A549 (cell line): ENCODE results near the gene ANKRD9. TPM values are rescaled to one million over a fixed set of nuclear protein-coding genes. Genes with fewer than 3 reads are reported as not detected.
"Not testable (repeated sequence)": the region's sequence is repeated elsewhere in the genome, so short reads cannot be mapped to it uniquely, and the experiment has no call there.

Experiments used
- ATAC-seq, 2 experiments: fragments of 200-7000 bp in 1 of 2; fragments of >200 bp in 1 of 2; cut with Nextera tagmentation in 1 of 2; cut with Tn5 transposase in 1 of 2; 3 replicates each; pipeline versions ENCODE4 v1.8.0 to v1.9.1; 2018 to 2020; ENCODE audit warnings: mild to moderate bottlenecking in 1 of 2, moderate library complexity in 1 of 2
- CTCF ChIA-PET: fragments of 300-600 bp; sonication (Branson Sonifier 250); formaldehyde crosslinking; extraction: SDS; loops from one replicate; lab custom pipeline; 2021; ENCODE audit warnings: antibody characterized with exemption, inconsistent platforms; lab: Yijun Ruan, JAX
- POLR2A ChIA-PET: fragments of 350-600 bp; formaldehyde crosslinking; extraction: SDS; loops from one replicate; lab custom pipeline; 2021; ENCODE audit warnings: antibody characterized with exemption, inconsistent platforms; lab: Yijun Ruan, JAX
- DNase-seq, 2 experiments: peaks; one replicate each; pipeline versions ENCODE4 v3.0.0 to v3.0.0-alpha.2; 2011 to 2016; ENCODE audit warnings: low read depth in 1 of 2, low spot score in 1 of 2
- FAIRE-seq: peaks from 2 replicates; lab custom pipeline; 2011; peaks lifted over from hg19 to GRCh38; lab: Jason Lieb, UNC
- H3K27ac ChIP-seq, 2 experiments: fragments of >200 bp; sonication (Bioruptor Twin); formaldehyde crosslinking; 3 replicates each; pipeline ENCODE4 v1.5.1; 2016 to 2017
- H3K4me1 ChIP-seq: fragments of >200 bp; sonication (Bioruptor Twin); formaldehyde crosslinking; 3 replicates; pipeline ENCODE4 v1.6.1; 2016
- H3K4me2 ChIP-seq: fragments of >200 bp; sonication (Bioruptor Twin); formaldehyde crosslinking; 3 replicates; pipeline ENCODE4 v1.6.1; 2016
- H3K4me3 ChIP-seq: fragments of >200 bp; sonication (Bioruptor Twin); formaldehyde crosslinking; 3 replicates; pipeline ENCODE4 v1.5.1; 2016
- H3K9me3 ChIP-seq: fragments of >200 bp; sonication (Bioruptor Twin); formaldehyde crosslinking; 3 replicates; pipeline ENCODE4 v1.6.1; 2016
- CBX2 ChIP-seq: fragments of 200-600 bp; sonication (generic); IDR thresholded peaks from 2 replicates; pipeline ENCODE4 v1.6.1; 2016; ENCODE audit warnings: low read depth, mild to moderate bottlenecking, borderline replicate concordance
- CEBPB ChIP-seq, 2 experiments: fragments of >200 bp in 1 of 2; sonication (Bioruptor Twin) in 1 of 2; formaldehyde crosslinking in 1 of 2; IDR thresholded peaks; 2 replicates each; pipeline ENCODE4 v1.6.1; 2012 to 2016
- FOSB ChIP-seq: fragments of 250-450 bp; sonication (Bioruptor Pico); IDR thresholded peaks from 2 replicates; pipeline ENCODE4 v1.5.0; 2020; ENCODE audit warnings: mild to moderate bottlenecking, moderate library complexity
- FOSL2 ChIP-seq, 2 experiments: fragments of 450-650 bp in 1 of 2; fragments of >200 bp in 1 of 2; sonication (Bioruptor Twin) in 1 of 2; formaldehyde crosslinking; IDR thresholded peaks; 2 replicates each; pipeline versions ENCODE4 v1.5.0 to v1.6.1; 2016 to 2020; ENCODE audit warnings: mild to moderate bottlenecking in 1 of 2, moderate library complexity in 1 of 2
- FOXS1 ChIP-seq: fragments of 250-450 bp; sonication (Bioruptor Pico); IDR thresholded peaks from 2 replicates; pipeline ENCODE4 v1.5.0; 2020; ENCODE audit warnings: mild to moderate bottlenecking, moderate library complexity
- HDAC2 ChIP-seq: fragments of 200-600 bp; sonication (generic); IDR thresholded peaks from 2 replicates; pipeline ENCODE4 v1.6.1; 2016
- HES2 ChIP-seq: fragments of >200 bp; sonication (Bioruptor Twin); formaldehyde crosslinking; IDR thresholded peaks from 2 replicates; pipeline ENCODE4 v1.6.1; 2016
- JUN ChIP-seq, 2 experiments: fragments of >200 bp; sonication (Bioruptor Twin); formaldehyde crosslinking; IDR thresholded peaks; 2 replicates in 1 of 2; 3 replicates in 1 of 2; pipeline ENCODE4 v1.6.1; 2016 to 2017
- JUNB ChIP-seq: fragments of >200 bp; sonication (Bioruptor Twin); formaldehyde crosslinking; IDR thresholded peaks from 2 replicates; pipeline ENCODE4 v1.6.1; 2016
- KDM1A ChIP-seq: fragments of 200-600 bp; sonication (generic); IDR thresholded peaks from 2 replicates; pipeline ENCODE4 v1.6.1; 2016; ENCODE audit warnings: low read depth, mild to moderate bottlenecking
- NFE2L2 ChIP-seq: fragments of 150-350 bp; conservative IDR thresholded peaks from 2 replicates; pipeline ENCODE4 v1.6.1; 2014; ENCODE audit warnings: low read length
- NR3C1 ChIP-seq: fragments of >200 bp; sonication (Bioruptor Twin); formaldehyde crosslinking; IDR thresholded peaks from 3 replicates; pipeline ENCODE4 v1.6.1; 2017
- PHF8 ChIP-seq: fragments of 200-600 bp; sonication (generic); IDR thresholded peaks from 2 replicates; pipeline ENCODE4 v1.6.1; 2016; ENCODE audit warnings: low read depth, mild to moderate bottlenecking, antibody characterized with exemption, moderate library complexity, borderline replicate concordance
- RARB ChIP-seq: fragments of 250-450 bp; sonication (Bioruptor Pico); IDR thresholded peaks from 2 replicates; pipeline ENCODE4 v1.8.0; 2021; ENCODE audit warnings: mild to moderate bottlenecking, moderate library complexity
- RNF2 ChIP-seq: fragments of 200-600 bp; sonication (generic); IDR thresholded peaks from 2 replicates; pipeline ENCODE4 v1.6.1; 2016; ENCODE audit warnings: low read depth, mild to moderate bottlenecking, antibody characterized with exemption, moderate library complexity, borderline replicate concordance
- SMC3 ChIP-seq: fragments of >200 bp; sonication (Bioruptor Twin); formaldehyde crosslinking; IDR thresholded peaks from 3 replicates; pipeline ENCODE4 v1.6.1; 2018; ENCODE audit warnings: inconsistent platforms
- ZFP36 ChIP-seq: fragments of 450-650 bp; IDR thresholded peaks from 2 replicates; pipeline ENCODE4 v1.6.1; 2014; ENCODE audit warnings: borderline replicate concordance; ENCODE audit not compliant: partially characterized antibody
- ZNF302 ChIP-seq: fragments of 250-450 bp; sonication (Bioruptor Pico); IDR thresholded peaks from 2 replicates; pipeline ENCODE4 v1.9.0; 2021; ENCODE audit warnings: inconsistent platforms, mild to moderate bottlenecking, moderate library complexity
- ZSCAN20 ChIP-seq: fragments of 250-450 bp; sonication (Bioruptor Pico); IDR thresholded peaks from 2 replicates; pipeline ENCODE4 v1.8.0; 2022; ENCODE audit warnings: mild to moderate bottlenecking, moderate library complexity
- WGBS: methylation state at CpG from one replicate; pipeline ENCODE4 v1.1.6; 2017; ENCODE audit errors: missing lambda C conversion rate; 5-methylcytosine and 5-hydroxymethylcytosine counted together
- polyA plus RNA-seq, 4 experiments: library from polyadenylated mRNA; depleted of rRNA in 3 of 4; stranded (reverse); fragments of >200 nt; fragmentation: RNase III in 1 of 4; extraction: RNeasy Plus Mini Kit Qiagen cat#74134 plus additional on column Dnase treatment in 1 of 4; gene quantifications; 2 replicates in 3 of 4; 3 replicates in 1 of 4; pipeline ENCODE4 v1.2.3, GENCODE V29; 2011 to 2017
- TF ChIP-seq, protein P1 (sequence below): IDR thresholded peaks from 2 replicates; pipeline ENCODE4 v1.6.1; 2012
- TF ChIP-seq, protein P2 (sequence below): fragments of 250-450 bp; sonication (Bioruptor Pico); IDR thresholded peaks from 2 replicates; pipeline ENCODE4 v1.5.0; 2020; ENCODE audit warnings: low read depth, mild to moderate bottlenecking, moderate library complexity

The ANKRD9 gene
- polyA plus RNA-seq, 2 of the 4 experiments (the other 2 are of a cell fraction) = 6.3 to 11.8 TPM

GRCh38 chr14:102523200-102523568, 13.6 kb upstream of the ANKRD9 start:
- Histone ChIP-seq H3K4me1 (peaks cover 27% of the 10 kb centered on the region), H3K9me3 (no peaks in the 10 kb centered on the region), H3K27ac (peak overlapping the region in 1 of 2 experiments; percentile 83; a peak in 3 of 6 replicates), H3K4me2 (no peak overlapping the region), H3K4me3 (no peak overlapping the region)
- FAIRE-seq (no peak), ATAC-seq (no peak), DNase-seq (no peak)
- ChIA-PET CTCF (interaction anchor here (0.7 to 3.4 kb wide), 14 partner anchors 9 to 816 kb away, joined by 3 to 49 read pairs (median 7); no protein-coding TSS in a partner anchor), POLR2A (no interaction called here)
- TF ChIP-seq ZNF302 (CRISPR knock-in tag) (no peak), CEBPB (IDR thresholded peaks at IDR 0.05) (no peak), FOSB (CRISPR knock-in tag) (no peak), FOSL2 (IDR thresholded peaks at IDR 0.05) (no peak), FOSL2 (CRISPR knock-in tag; IDR thresholded peaks at IDR 0.05) (no peak), ZSCAN20 (CRISPR knock-in tag) (no peak), CBX2 (no peak)
- 89% methylated on average over 3 of the region's 3 CpGs for WGBS

- POLR2A ChIA-PET, H3K27ac ChIP-seq, DNase-seq, H3K4me3 ChIP-seq, ATAC-seq, H3K9me3 ChIP-seq, H3K4me2 ChIP-seq, H3K4me1 ChIP-seq, FAIRE-seq: not testable (repeated sequence)
- 81% methylated on average over 5 of the region's 5 CpGs for WGBS
- CTCF ChIA-PET = interaction anchor here (2.1 to 6.8 kb wide), 3 partner anchors 9 to 81 kb away, joined by 9 to 154 read pairs (median 9); no protein-coding TSS in a partner anchor
Measured at GRCh38 chr14:102519709-102520108, 10.1 kb upstream of the ANKRD9 start.

- H3K9me3 ChIP-seq = no peaks in the 10 kb centered on the region
- no peak overlapping the region for H3K4me3 ChIP-seq
- H3K27ac ChIP-seq = no peak overlapping the region
- CTCF ChIA-PET = interaction anchor here (0.9 to 6.8 kb wide), 11 partner anchors 11 to 177 kb away, joined by 3 to 154 read pairs (median 3); no protein-coding TSS in a partner anchor
- TF ChIP-seq, protein P1, sequence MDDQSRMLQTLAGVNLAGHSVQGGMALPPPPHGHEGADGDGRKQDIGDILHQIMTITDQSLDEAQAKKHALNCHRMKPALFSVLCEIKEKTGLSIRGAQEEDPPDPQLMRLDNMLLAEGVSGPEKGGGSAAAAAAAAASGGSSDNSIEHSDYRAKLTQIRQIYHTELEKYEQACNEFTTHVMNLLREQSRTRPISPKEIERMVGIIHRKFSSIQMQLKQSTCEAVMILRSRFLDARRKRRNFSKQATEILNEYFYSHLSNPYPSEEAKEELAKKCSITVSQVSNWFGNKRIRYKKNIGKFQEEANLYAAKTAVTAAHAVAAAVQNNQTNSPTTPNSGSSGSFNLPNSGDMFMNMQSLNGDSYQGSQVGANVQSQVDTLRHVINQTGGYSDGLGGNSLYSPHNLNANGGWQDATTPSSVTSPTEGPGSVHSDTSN = no peak
- TF ChIP-seq, all 56 proteins: peak for 0
- DNase-seq (no peak), ATAC-seq (no peak), FAIRE-seq (no peak)
- no peak overlapping the region for H3K4me2 ChIP-seq
- POLR2A ChIA-PET = no interaction called here
- WGBS = 79% methylated on average over 8 of the region's 8 CpGs
- H3K4me1 ChIP-seq = no peaks in the 10 kb centered on the region
Measured at GRCh38 chr14:102518063-102518648, 8.6 kb upstream of the ANKRD9 start.

DNA sequence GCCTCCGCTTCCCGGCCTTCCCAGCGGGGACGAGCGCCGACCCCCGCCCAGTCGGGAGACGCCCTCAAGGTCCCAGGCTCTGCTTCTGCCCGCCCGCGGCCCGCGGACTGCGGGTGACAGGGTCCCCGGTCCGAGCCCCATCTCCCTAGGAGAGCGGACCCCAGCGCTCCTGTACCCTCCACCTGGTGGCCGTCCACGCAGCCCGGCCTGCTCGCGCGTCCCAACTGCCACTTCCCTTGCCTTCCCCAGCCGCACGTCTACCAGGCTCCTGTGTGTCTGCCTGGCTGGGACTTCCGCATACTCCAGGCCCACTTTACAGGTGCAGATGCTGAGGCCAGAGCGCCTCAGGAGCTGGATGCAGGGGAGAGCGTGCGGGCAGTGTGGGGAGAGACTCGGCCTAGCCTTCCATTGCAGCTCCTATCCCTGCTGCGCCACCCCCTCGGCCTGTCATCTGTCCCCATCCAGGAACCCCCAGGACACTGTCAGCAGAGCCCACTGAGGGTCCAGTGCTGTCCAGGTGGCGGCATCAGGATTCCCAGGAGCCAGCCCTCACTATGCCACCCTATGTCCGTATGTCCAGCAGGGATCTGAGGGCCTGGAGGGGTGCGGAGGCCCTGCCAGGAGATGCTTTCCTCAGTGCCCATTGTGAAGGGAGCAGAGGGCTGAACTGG, 8.0 kb upstream of the ANKRD9 start:
- FAIRE-seq (no peak), DNase-seq (no peak), ATAC-seq (peak; percentile 5 to 11; a peak in 1 of 6 replicates)
- H3K9me3 ChIP-seq = no peaks in the 10 kb centered on the region
- ChIA-PET CTCF (interaction anchor here (0.9 to 6.8 kb wide), 10 partner anchors 11 to 177 kb away, joined by 3 to 154 read pairs (median 3); no protein-coding TSS in a partner anchor), POLR2A (no interaction called here)
- H3K4me3 ChIP-seq = peak overlapping the region; percentile 95
- peak overlapping the region; percentile 91 to 97 for H3K27ac ChIP-seq
- TF ChIP-seq KDM1A = no peak
- TF ChIP-seq PHF8 = peak; percentile 16; the same call in 1 of the 2 replicates
- WGBS = 78% methylated on average over 10 of the region's 37 CpGs
- H3K4me2 ChIP-seq = peak overlapping the region; percentile 99
- no peaks in the 10 kb centered on the region for H3K4me1 ChIP-seq

DNA sequence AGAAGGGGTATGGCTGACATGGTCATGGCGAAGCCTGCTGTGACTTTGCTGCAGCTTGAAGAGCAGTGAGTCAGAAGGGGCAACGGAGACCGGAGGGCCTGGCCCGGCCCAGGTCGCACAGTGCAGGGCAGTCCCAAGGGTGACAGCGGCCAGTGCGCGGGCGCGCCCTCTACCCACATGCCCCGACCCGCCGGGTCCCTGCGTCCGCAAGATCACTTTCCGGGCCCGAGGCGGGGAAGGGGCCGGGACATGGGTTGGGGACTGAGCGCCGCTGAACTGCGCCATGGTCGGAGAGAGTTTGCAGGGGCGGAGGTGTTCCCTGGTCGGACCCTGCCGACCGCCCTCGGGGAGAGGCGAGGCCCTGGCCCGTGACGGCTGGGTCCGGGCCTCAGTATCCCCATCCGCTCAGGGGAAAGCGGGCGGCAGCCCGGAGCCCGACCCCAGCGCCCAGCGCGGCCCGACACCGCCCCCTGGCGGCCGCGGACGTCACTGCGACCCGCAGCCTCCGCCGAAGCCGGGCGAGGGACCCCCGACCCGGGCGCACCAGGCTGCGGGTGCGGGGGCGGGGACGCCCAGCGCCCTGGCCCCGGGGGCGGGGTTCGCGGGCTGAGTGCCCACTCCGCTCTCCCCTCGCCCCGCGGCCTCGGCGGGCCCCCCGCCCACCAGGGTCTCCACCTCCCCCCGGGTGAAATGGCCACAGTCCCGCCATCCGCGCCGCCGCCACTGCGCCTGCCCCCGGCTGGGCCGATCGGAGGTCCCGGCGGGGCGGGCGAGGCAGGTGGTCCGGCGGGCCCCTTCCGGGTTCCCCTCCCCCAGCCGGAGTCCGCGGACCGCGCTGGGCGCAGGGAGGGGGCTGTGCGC, 7.2 kb upstream of the ANKRD9 start:
- Histone ChIP-seq H3K4me3 (peak overlapping the region; percentile 95), H3K4me2 (peak overlapping the region; percentile 99), H3K9me3 (no peaks in the 10 kb centered on the region), H3K4me1 (no peaks in the 10 kb centered on the region), H3K27ac (peak overlapping the region; percentile 91 to 97)
- ChIA-PET POLR2A (interaction anchor here (0.5 to 0.7 kb wide), 3 partner anchors 60 to 173 kb away, joined by 3 to 9 read pairs (median 4); no protein-coding TSS in a partner anchor), CTCF (interaction anchor here (0.6 to 6.8 kb wide), 21 partner anchors 8 to 603 kb away, joined by 3 to 154 read pairs (median 4); no protein-coding TSS in a partner anchor)
- ATAC-seq (peak; percentile 83 to 86), FAIRE-seq (no peak), DNase-seq (peak; percentile 58 to 67)
- 2% methylated on average over 27 of the region's 95 CpGs for WGBS
- TF ChIP-seq NR3C1 = no peak
- no peak for TF ChIP-seq ZNF302 (CRISPR knock-in tag)
- no peak for TF ChIP-seq RNF2
- TF ChIP-seq NFE2L2 = no peak
- TF ChIP-seq JUNB = no peak
- no peak for TF ChIP-seq HDAC2
- no peak for TF ChIP-seq ZSCAN20 (CRISPR knock-in tag)
- no peak for TF ChIP-seq FOSB (CRISPR knock-in tag)
- peak in 1 of 2 experiments; percentile 33; a peak in 1 of 5 replicates for TF ChIP-seq JUN (IDR thresholded peaks at IDR 0.05)
- no peak for TF ChIP-seq FOXS1 (CRISPR knock-in tag)
- TF ChIP-seq RARB (CRISPR knock-in tag) = no peak
- peak; percentile 92 for TF ChIP-seq SMC3
- no peak for TF ChIP-seq HES2
- TF ChIP-seq, protein P2, sequence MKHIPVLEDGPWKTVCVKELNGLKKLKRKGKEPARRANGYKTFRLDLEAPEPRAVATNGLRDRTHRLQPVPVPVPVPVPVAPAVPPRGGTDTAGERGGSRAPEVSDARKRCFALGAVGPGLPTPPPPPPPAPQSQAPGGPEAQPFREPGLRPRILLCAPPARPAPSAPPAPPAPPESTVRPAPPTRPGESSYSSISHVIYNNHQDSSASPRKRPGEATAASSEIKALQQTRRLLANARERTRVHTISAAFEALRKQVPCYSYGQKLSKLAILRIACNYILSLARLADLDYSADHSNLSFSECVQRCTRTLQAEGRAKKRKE (CRISPR knock-in tag) = no peak
- TF ChIP-seq ZFP36 = no peak
